Activated T-cell treated with anti-CD3 and anti-CD28 coated beads for 24 hours (primary cell): Measurements from ENCODE around the gene TLCD4.
"Not testable (repeated sequence)": the region's sequence is repeated elsewhere in the genome, so short reads cannot be mapped to it uniquely, and the experiment has no call there.

Experiments used
- DNase-seq: peaks from one replicate; pipeline ENCODE4 v3.0.0-alpha.2; 2020; ENCODE audit warnings: low read depth

The TLCD4 gene

DNA sequence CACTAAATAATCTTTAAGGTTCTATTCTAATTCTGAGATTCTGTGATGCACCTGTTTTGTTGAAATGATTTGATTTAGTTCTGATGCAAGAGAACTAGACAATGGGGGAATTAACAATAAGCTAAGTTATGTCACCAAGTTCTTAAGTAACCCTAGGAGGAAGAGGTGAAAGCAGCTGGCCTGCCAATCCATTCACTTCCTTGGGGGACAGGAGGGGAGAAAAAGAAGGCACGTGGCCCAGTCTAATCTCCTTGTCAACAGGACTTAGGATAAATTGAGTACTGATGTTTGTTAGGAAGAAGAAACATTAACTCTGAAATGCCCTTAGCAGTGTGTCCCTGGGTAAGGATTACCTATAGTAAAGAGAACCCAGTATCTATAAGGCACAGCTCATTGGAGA lies 36.9 kb downstream of the TLCD4 start:
- no peak for DNase-seq

- not testable (repeated sequence) for DNase-seq
These were observed 48.4 kb downstream of the TLCD4 start for GRCh38 chr1:95165569-95165968.
